Gastroesophageal sphincter (tissue), 4 donors: ENCODE data around the gene ZNF511. TPM values are rescaled to one million over a fixed set of nuclear protein-coding genes. Genes with fewer than 3 reads are reported as not detected.

Source experiments
- ATAC-seq: fragments of 150-250 bp; one replicate; pipeline ENCODE4 v1.9.1; 2016; ENCODE audit warnings: mild to moderate bottlenecking, moderate library complexity
- H3K27ac ChIP-seq, 4 donors: fragments of 200-600 bp; sonication (generic) in 3 of 4; 1 replicate in 3 of 4; 2 replicates in 1 of 4; pipeline ENCODE4 v1.5.1; 2016 to 2019
- H3K27me3 ChIP-seq: fragments of 200-600 bp; sonication (generic); one replicate; pipeline ENCODE4 v1.5.1; 2019
- H3K36me3 ChIP-seq, 2 donors: fragments of 200-600 bp; sonication (generic); one replicate each; pipeline ENCODE4 v1.5.1; 2019; ENCODE audit warnings: control low read depth in 1 of 2
- H3K4me1 ChIP-seq, 3 donors: fragments of 200-600 bp; sonication (generic); 1 replicate in 2 of 3; 2 replicates in 1 of 3; pipeline ENCODE4 v1.5.1; 2016 to 2019; ENCODE audit warnings: control low read depth in 2 of 3
- H3K4me3 ChIP-seq, 2 donors: fragments of 200-600 bp; sonication (generic); one replicate each; pipeline ENCODE4 v1.5.1; 2019; ENCODE audit warnings: mild to moderate bottlenecking in 1 of 2, moderate library complexity in 1 of 2
- H3K9me3 ChIP-seq, 3 donors: fragments of 200-600 bp; sonication (generic); one replicate each; pipeline ENCODE4 v1.5.1; 2017 to 2019; ENCODE audit warnings: control low read depth in 2 of 3
- CTCF ChIP-seq, 4 experiments: fragments of 200-600 bp in 2 of 4; fragments of 450-650 bp in 2 of 4; sonication (generic) in 1 of 4; IDR thresholded peaks; one replicate each; pipeline ENCODE4 v1.5.1; 2017 to 2019; ENCODE audit warnings: antibody characterized with exemption in 4 of 4, mild to moderate bottlenecking in 2 of 4, moderate library complexity in 2 of 4
- EP300 ChIP-seq: sonication (generic); formaldehyde crosslinking; IDR thresholded peaks from one replicate; pipeline ENCODE4 v1.6.1; 2017; ENCODE audit warnings: antibody characterized with exemption, mild to moderate bottlenecking
- POLR2A ChIP-seq, 2 donors: fragments of 450-650 bp; IDR thresholded peaks; one replicate each; pipeline ENCODE4 v1.6.1; 2017; ENCODE audit warnings: antibody characterized with exemption in 2 of 2, mild to moderate bottlenecking in 2 of 2, moderate library complexity in 1 of 2
- POLR2AphosphoS5 ChIP-seq: sonication (generic); formaldehyde crosslinking; IDR thresholded peaks from one replicate; pipeline ENCODE4 v1.6.1; 2017; ENCODE audit warnings: antibody characterized with exemption
- WGBS, 2 donors: methylation state at CpG; one replicate each; pipeline ENCODE4 v1.1.5; 2018; ENCODE audit warnings: low coverage in 1 of 2; 5-methylcytosine and 5-hydroxymethylcytosine counted together
- total RNA-seq, 4 donors: library from RNA; depleted of rRNA; stranded (reverse); fragments of >200 nt; gene quantifications; one replicate each; pipeline ENCODE4 v1.1.0, GENCODE V29; 2016

ZNF511 gene
- total RNA-seq, 4 donors from 2014 or later = 15.1 to 42.2 (median 25.4) TPM

GRCh38 chr10:133311570-133311969 lies 2.9 kb downstream of the ZNF511 start:
- H3K27me3 ChIP-seq = no peaks in the 10 kb centered on the region
- peaks cover 0 to 41% of the 10 kb centered on the region in 2 donors for H3K36me3 ChIP-seq
- no peak for TF ChIP-seq POLR2AphosphoS5
- H3K9me3 ChIP-seq = no peaks in the 10 kb centered on the region
- H3K27ac ChIP-seq = no peak overlapping the region
- ATAC-seq = no peak
- H3K4me3 ChIP-seq = no peak overlapping the region
- peaks cover 0 to 29% (median 15%) of the 10 kb centered on the region in 3 donors for H3K4me1 ChIP-seq
- WGBS, 2 donors = 60 to 84% methylated on average over 3 to 8 of the region's 10 CpGs

GRCh38 chr10:133312016-133312768 lies 3.5 kb downstream of the ZNF511 start:
- TF ChIP-seq CTCF (IDR thresholded peaks at IDR 0.05) = no peak
- WGBS, 2 donors = 91 to 94% methylated on average over 9 to 15 of the region's 23 CpGs

GRCh38 chr10:133312769-133313145 lies 4.0 kb downstream of the ZNF511 start:
- no peaks in the 10 kb centered on the region for H3K27me3 ChIP-seq
- H3K27ac ChIP-seq = no peak overlapping the region
- H3K4me1 ChIP-seq = peaks cover 0 to 17% (median 5%) of the 10 kb centered on the region in 3 donors
- 85 to 94% methylated on average over 2 to 9 of the region's 9 CpGs for WGBS, 2 donors
- H3K36me3 ChIP-seq = peaks cover 0 to 41% of the 10 kb centered on the region in 2 donors
- TF ChIP-seq CTCF (IDR thresholded peaks at IDR 0.05) (no peak), POLR2AphosphoS5 (no peak)
- no peaks in the 10 kb centered on the region for H3K9me3 ChIP-seq
- H3K4me3 ChIP-seq = no peak overlapping the region
- ATAC-seq = no peak

More at GRCh38 chr10:133312016-133312768, 3.5 kb downstream of the ZNF511 start:
- no peaks in the 10 kb centered on the region for H3K9me3 ChIP-seq
- H3K27ac ChIP-seq = no peak overlapping the region
- no peaks in the 10 kb centered on the region for H3K27me3 ChIP-seq
- ATAC-seq = no peak
- H3K4me1 ChIP-seq = peaks cover 0 to 23% (median 11%) of the 10 kb centered on the region in 3 donors
- no peak overlapping the region for H3K4me3 ChIP-seq
- peaks cover 0 to 41% of the 10 kb centered on the region in 2 donors for H3K36me3 ChIP-seq

GRCh38 chr10:133313192-133313591 lies 4.5 kb downstream of the ZNF511 start:
- 69 to 82% methylated on average over 3 to 4 of the region's 4 CpGs for WGBS, 2 donors

GRCh38 chr10:133314911-133315310 lies 6.2 kb downstream of the ZNF511 start:
- 70 to 76% methylated on average over 4 to 12 of the region's 12 CpGs for WGBS, 2 donors
- no peak overlapping the region for H3K27ac ChIP-seq
- no peak for ATAC-seq

More at GRCh38 chr10:133313192-133313591, 4.5 kb downstream of the ZNF511 start:
- Histone ChIP-seq H3K4me1 (peaks cover 0 to 13% (median 4%) of the 10 kb centered on the region in 3 donors), H3K27me3 (no peaks in the 10 kb centered on the region), H3K4me3 (no peak overlapping the region), H3K36me3 (peaks cover 0 to 41% of the 10 kb centered on the region in 2 donors), H3K27ac (no peak overlapping the region), H3K9me3 (no peaks in the 10 kb centered on the region)
- no peak for ATAC-seq
- TF ChIP-seq CTCF (IDR thresholded peaks at IDR 0.05) = no peak
- TF ChIP-seq POLR2A (IDR thresholded peaks at IDR 0.05) = no peak
- no peak for TF ChIP-seq EP300
- no peak for TF ChIP-seq POLR2AphosphoS5

More at GRCh38 chr10:133314911-133315310, 6.2 kb downstream of the ZNF511 start:
- Histone ChIP-seq H3K9me3 (no peaks in the 10 kb centered on the region), H3K4me1 (peaks cover 0 to 13% (median 3%) of the 10 kb centered on the region in 3 donors), H3K4me3 (no peak overlapping the region), H3K36me3 (peaks cover 0 to 36% of the 10 kb centered on the region in 2 donors), H3K27me3 (peaks cover 16% of the 10 kb centered on the region)
- TF ChIP-seq POLR2AphosphoS5 (no peak), CTCF (IDR thresholded peaks at IDR 0.05) (no peak), EP300 (no peak)
